HepG2 (cell line): ENCODE measurements around the gene SRBD1. TPM values are rescaled to one million over a fixed set of nuclear protein-coding genes. Genes with fewer than 3 reads are reported as not detected.

Experiments
- DPF2 ChIP-seq: sonication (generic); formaldehyde crosslinking; IDR thresholded peaks from 2 replicates; pipeline ENCODE4 v1.4.0; 2020; ENCODE audit warnings: mild to moderate bottlenecking, low read depth, missing genetic modification reagents, borderline replicate concordance
- HDAC2 ChIP-seq: sonication (generic); formaldehyde crosslinking; IDR thresholded peaks from 2 replicates; pipeline ENCODE4 v1.4.0; 2020; ENCODE audit warnings: missing genetic modification reagents
- HOXA9 ChIP-seq: sonication (generic); formaldehyde crosslinking; IDR thresholded peaks from 2 replicates; pipeline ENCODE4 v1.8.1; 2022; ENCODE audit warnings: missing genetic modification reagents, mild to moderate bottlenecking, moderate library complexity, borderline replicate concordance
- JUND ChIP-seq: sonication (generic); formaldehyde crosslinking; IDR thresholded peaks from 2 replicates; pipeline ENCODE4 v1.8.0; 2022; ENCODE audit warnings: mild to moderate bottlenecking, missing genetic modification reagents
- NRL ChIP-seq: sonication (generic); formaldehyde crosslinking; IDR thresholded peaks from 2 replicates; pipeline ENCODE4 v1.5.0; 2020; ENCODE audit warnings: missing genetic modification reagents, mild to moderate bottlenecking, moderate library complexity, borderline replicate concordance
- RFXAP ChIP-seq: sonication (generic); formaldehyde crosslinking; IDR thresholded peaks from 2 replicates; pipeline ENCODE4 v1.4.0; 2020; ENCODE audit warnings: missing genetic modification reagents, borderline replicate concordance
- SATB2 ChIP-seq: sonication (generic); formaldehyde crosslinking; IDR thresholded peaks from 2 replicates; pipeline ENCODE4 v1.5.0; 2020; ENCODE audit warnings: missing genetic modification reagents
- SMARCE1 ChIP-seq: fragments of 450-650 bp; IDR thresholded peaks from 2 replicates; pipeline ENCODE4 v1.6.1; 2017; ENCODE audit warnings: borderline replicate concordance
- TCF12 ChIP-seq, 2 experiments: fragments of 450-650 bp in 1 of 2; sonication (generic) in 1 of 2; formaldehyde crosslinking in 1 of 2; IDR thresholded peaks; 2 replicates each; pipeline versions ENCODE4 v1.6.1 to v1.8.0; 2017 to 2022; ENCODE audit warnings: antibody characterized with exemption in 1 of 2, mild to moderate bottlenecking in 1 of 2, missing genetic modification reagents in 1 of 2, moderate library complexity in 1 of 2
- ZBTB7A ChIP-seq: sonication (generic); formaldehyde crosslinking; IDR thresholded peaks from 2 replicates; pipeline ENCODE4 v1.8.0; 2022; ENCODE audit warnings: mild to moderate bottlenecking, missing genetic modification reagents
- ZGPAT ChIP-seq: IDR thresholded peaks from 2 replicates; pipeline ENCODE4 v1.6.1; 2016; ENCODE audit warnings: mild to moderate bottlenecking
- ZNF124 ChIP-seq: sonication (generic); formaldehyde crosslinking; IDR thresholded peaks from 2 replicates; pipeline ENCODE4 v1.4.0; 2020; ENCODE audit warnings: missing genetic modification reagents
- ZNF17 ChIP-seq: sonication (generic); formaldehyde crosslinking; IDR thresholded peaks from 2 replicates; pipeline ENCODE4 v1.5.0; 2020; ENCODE audit warnings: mild to moderate bottlenecking, missing genetic modification reagents
- ZNF354B ChIP-seq: sonication (generic); formaldehyde crosslinking; IDR thresholded peaks from 2 replicates; pipeline ENCODE4 v1.8.0; 2022; ENCODE audit warnings: mild to moderate bottlenecking, missing genetic modification reagents
- ZNF383 ChIP-seq: sonication (generic); formaldehyde crosslinking; IDR thresholded peaks from 2 replicates; pipeline ENCODE4 v1.4.0; 2020; ENCODE audit warnings: missing genetic modification reagents, mild to moderate bottlenecking, borderline replicate concordance
- ZNF496 ChIP-seq: sonication (generic); formaldehyde crosslinking; IDR thresholded peaks from 2 replicates; pipeline ENCODE4 v1.8.1; 2023; ENCODE audit warnings: mild to moderate bottlenecking, moderate library complexity, missing genetic modification reagents; ENCODE audit not compliant: insufficient replicate concordance
- ZNF619 ChIP-seq: sonication (generic); formaldehyde crosslinking; IDR thresholded peaks from 2 replicates; pipeline ENCODE4 v1.4.0; 2020; ENCODE audit warnings: mild to moderate bottlenecking, missing genetic modification reagents
- polyA plus RNA-seq, 8 experiments: library from polyadenylated mRNA; depleted of rRNA in 3 of 8; stranded (reverse) in 7 of 8; unstranded in 1 of 8; fragments of >200 nt; fragmentation: Illumina TruSeq in 4 of 8; extraction: Trizol in 4 of 8; gene quantifications; 2 replicates each; pipeline versions ENCODE4 v1.2.1 to v1.2.3, GENCODE V29; 2011 to 2016; ENCODE audit warnings: low read depth in 4 of 8, missing spikeins in 1 of 8, mixed read lengths in 1 of 8; ENCODE audit not compliant: insufficient read depth in 1 of 8
- total RNA-seq, 5 experiments: library from RNA; depleted of rRNA; stranded (reverse); fragments of >200 nt; fragmentation: Illumina TruSeq; extraction: Trizol; gene quantifications; 2 replicates each; pipeline ENCODE4 v1.2.3, GENCODE V29; 2016; ENCODE audit warnings: low read depth in 1 of 5
- TF ChIP-seq, protein P1 (sequence below): sonication (generic); formaldehyde crosslinking; IDR thresholded peaks from one replicate; pipeline ENCODE4 v1.5.1; 2020; ENCODE audit warnings: mild to moderate bottlenecking, missing genetic modification reagents; ENCODE audit errors: not compliant biosample characterization
- TF ChIP-seq, protein P2 (sequence below): sonication (generic); formaldehyde crosslinking; conservative IDR thresholded peaks from 2 replicates; pipeline ENCODE4 v1.4.0; 2020; ENCODE audit warnings: missing genetic modification reagents

Gene SRBD1
- total and polyA plus RNA-seq, 2 of the 13 experiments (the other 11 are each of a cell fraction or from before 2014, with no cell fraction given) = 3.2 to 23.9 TPM

DNA sequence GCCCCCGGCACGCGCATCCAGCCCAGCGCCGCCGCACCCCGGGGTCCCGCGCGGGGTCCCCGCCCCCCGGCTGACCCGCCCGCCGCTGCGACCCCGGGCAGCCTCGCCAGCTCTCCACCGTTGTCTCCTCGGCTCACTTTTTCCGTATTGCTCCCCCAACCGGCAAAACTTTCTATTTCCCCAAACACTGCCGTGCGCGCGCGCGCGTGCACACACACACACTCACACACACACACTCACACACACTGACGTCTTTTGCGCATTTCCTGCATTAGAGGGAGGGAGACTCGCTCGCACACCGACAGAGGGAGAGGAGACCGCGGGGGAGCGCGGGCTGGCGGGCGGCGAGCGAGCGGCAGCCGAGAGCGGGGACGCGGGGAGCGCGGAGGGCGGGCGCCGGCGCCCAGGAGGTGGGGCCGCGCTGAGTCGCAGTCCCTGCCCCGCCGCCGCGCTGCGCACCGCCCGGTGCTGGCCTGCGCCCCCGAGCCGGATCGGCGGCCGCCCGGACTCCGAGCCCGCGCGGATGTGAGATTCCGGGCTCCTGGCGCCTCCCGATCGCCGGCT lies 39.9 kb upstream of the SRBD1 start (continued):
- TF ChIP-seq TCF12 (IDR thresholded peaks at IDR 0.05) (no peak), TCF12 (CRISPR knock-in tag; IDR thresholded peaks at IDR 0.05) (no peak), DPF2 (peak; percentile 51; the same call in 1 of the 2 replicates), HDAC2 (peak; percentile 64; the same call in 1 of the 2 replicates), ZBTB7A (CRISPR knock-in tag) (peak; percentile 73; the same call in 1 of the 2 replicates), NRL (no peak), ZGPAT (CRISPR knock-in tag) (peak; percentile 20; the same call in 1 of the 2 replicates), ZNF17 (CRISPR knock-in tag) (no peak), ZNF124 (CRISPR knock-in tag) (peak; percentile 46; the same call in 1 of the 2 replicates), ZNF619 (CRISPR knock-in tag) (no peak), HOXA9 (CRISPR knock-in tag) (0 out of 2 replicates have a peak, but pooled peaks have one; percentile 50), RFXAP (peak; percentile 77; the same call in 1 of the 2 replicates), SATB2 (CRISPR knock-in tag) (no peak), JUND (CRISPR knock-in tag) (peak; percentile 71; the same call in 1 of the 2 replicates), ZNF383 (CRISPR knock-in tag) (no peak), ZNF354B (CRISPR knock-in tag) (no peak), ZNF496 (CRISPR knock-in tag) (no peak), SMARCE1 (no peak)
- TF ChIP-seq, protein P1, sequence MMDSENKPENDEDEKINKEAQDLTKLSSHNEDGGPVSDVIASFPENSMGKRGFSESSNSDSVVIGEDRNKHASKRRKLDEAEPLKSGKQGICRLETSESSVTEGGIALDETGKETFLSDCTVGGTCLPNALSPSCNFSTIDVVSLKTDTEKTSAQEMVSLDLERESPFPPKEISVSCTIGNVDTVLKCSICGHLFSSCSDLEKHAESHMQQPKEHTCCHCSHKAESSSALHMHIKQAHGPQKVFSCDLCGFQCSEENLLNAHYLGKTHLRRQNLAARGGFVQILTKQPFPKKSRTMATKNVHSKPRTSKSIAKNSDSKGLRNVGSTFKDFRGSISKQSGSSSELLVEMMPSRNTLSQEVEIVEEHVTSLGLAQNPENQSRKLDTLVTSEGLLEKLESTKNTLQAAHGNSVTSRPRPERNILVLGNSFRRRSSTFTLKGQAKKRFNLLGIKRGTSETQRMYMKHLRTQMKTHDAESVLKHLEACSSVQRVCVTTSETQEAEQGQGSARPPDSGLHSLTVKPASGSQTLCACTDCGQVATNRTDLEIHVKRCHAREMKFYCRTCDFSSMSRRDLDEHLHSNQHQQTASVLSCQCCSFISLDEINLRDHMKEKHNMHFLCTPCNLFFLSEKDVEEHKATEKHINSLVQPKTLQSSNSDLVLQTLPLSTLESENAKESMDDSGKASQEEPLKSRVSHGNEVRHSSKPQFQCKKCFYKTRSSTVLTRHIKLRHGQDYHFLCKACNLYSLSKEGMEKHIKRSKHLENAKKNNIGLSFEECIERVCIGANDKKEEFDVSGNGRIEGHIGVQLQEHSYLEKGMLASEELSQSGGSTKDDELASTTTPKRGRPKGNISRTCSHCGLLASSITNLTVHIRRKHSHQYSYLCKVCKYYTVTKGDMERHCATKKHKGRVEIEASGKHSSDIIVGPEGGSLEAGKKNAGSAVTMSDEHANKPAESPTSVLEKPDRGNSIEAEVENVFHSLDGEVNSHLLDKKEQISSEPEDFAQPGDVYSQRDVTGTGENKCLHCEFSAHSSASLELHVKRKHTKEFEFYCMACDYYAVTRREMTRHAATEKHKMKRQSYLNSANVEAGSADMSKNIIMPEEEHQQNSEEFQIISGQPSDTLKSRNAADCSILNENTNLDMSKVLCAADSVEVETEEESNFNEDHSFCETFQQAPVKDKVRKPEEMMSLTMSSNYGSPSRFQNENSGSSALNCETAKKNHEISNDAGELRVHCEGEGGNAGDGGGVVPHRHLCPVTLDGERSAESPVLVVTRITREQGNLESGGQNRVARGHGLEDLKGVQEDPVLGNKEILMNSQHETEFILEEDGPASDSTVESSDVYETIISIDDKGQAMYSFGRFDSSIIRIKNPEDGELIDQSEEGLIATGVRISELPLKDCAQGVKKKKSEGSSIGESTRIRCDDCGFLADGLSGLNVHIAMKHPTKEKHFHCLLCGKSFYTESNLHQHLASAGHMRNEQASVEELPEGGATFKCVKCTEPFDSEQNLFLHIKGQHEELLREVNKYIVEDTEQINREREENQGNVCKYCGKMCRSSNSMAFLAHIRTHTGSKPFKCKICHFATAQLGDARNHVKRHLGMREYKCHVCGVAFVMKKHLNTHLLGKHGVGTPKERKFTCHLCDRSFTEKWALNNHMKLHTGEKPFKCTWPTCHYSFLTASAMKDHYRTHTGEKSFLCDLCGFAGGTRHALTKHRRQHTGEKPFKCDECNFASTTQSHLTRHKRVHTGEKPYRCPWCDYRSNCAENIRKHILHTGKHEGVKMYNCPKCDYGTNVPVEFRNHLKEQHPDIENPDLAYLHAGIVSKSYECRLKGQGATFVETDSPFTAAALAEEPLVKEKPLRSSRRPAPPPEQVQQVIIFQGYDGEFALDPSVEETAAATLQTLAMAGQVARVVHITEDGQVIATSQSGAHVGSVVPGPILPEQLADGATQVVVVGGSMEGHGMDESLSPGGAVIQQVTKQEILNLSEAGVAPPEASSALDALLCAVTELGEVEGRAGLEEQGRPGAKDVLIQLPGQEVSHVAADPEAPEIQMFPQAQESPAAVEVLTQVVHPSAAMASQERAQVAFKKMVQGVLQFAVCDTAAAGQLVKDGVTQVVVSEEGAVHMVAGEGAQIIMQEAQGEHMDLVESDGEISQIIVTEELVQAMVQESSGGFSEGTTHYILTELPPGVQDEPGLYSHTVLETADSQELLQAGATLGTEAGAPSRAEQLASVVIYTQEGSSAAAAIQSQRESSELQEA = no peak
- TF ChIP-seq, protein P2, sequence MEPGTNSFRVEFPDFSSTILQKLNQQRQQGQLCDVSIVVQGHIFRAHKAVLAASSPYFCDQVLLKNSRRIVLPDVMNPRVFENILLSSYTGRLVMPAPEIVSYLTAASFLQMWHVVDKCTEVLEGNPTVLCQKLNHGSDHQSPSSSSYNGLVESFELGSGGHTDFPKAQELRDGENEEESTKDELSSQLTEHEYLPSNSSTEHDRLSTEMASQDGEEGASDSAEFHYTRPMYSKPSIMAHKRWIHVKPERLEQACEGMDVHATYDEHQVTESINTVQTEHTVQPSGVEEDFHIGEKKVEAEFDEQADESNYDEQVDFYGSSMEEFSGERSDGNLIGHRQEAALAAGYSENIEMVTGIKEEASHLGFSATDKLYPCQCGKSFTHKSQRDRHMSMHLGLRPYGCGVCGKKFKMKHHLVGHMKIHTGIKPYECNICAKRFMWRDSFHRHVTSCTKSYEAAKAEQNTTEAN (CRISPR knock-in tag) = peak; percentile 100
- TF ChIP-seq, all 625 proteins: peak for 261
